LNCaP clone FGC (cell line): Measurements from ENCODE around the gene SLC38A4.
"Not testable (repeated sequence)": the region's sequence is repeated elsewhere in the genome, so short reads cannot be mapped to it uniquely, and the experiment has no call there.

Source experiments
- DNase-seq: peaks from one replicate; pipeline ENCODE4 v3.0.0-alpha.2; 2011; ENCODE audit warnings: low read depth
- H3K4me3 ChIP-seq: 2 replicates; pipeline ENCODE4 v1.5.1; 2011; ENCODE audit warnings: mild to moderate bottlenecking, low read depth, low read length, control low read depth
- TF ChIP-seq, protein P1 (sequence below): IDR thresholded peaks from 2 replicates; pipeline ENCODE4 v1.5.1; 2012; ENCODE audit warnings: mild to moderate bottlenecking; ENCODE audit not compliant: control insufficient read depth, insufficient read depth; ENCODE audit errors: extremely low read depth

Gene SLC38A4

DNA sequence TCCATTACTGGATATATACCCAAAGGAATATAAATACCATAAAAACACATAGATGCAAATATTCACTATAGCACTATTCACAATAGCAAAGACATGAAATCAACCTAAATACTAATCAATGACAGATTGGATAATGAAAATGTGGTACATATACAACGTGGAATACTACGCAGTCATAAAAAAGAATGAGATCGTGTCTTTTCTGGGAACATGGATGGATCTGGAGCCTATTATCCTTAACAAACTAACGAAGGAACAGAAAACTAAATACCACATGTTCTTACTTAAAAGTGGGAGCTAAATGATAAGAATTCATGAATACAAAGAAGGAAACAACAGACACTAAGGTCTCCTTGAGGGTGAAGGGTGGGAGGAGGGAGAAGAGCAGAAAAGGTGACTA, 76.5 kb downstream of the SLC38A4 start:
- DNase-seq, result no peak
- H3K4me3 ChIP-seq, result no peak overlapping the region
- TF ChIP-seq, protein P1, sequence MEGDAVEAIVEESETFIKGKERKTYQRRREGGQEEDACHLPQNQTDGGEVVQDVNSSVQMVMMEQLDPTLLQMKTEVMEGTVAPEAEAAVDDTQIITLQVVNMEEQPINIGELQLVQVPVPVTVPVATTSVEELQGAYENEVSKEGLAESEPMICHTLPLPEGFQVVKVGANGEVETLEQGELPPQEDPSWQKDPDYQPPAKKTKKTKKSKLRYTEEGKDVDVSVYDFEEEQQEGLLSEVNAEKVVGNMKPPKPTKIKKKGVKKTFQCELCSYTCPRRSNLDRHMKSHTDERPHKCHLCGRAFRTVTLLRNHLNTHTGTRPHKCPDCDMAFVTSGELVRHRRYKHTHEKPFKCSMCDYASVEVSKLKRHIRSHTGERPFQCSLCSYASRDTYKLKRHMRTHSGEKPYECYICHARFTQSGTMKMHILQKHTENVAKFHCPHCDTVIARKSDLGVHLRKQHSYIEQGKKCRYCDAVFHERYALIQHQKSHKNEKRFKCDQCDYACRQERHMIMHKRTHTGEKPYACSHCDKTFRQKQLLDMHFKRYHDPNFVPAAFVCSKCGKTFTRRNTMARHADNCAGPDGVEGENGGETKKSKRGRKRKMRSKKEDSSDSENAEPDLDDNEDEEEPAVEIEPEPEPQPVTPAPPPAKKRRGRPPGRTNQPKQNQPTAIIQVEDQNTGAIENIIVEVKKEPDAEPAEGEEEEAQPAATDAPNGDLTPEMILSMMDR, result no peak

DNA sequence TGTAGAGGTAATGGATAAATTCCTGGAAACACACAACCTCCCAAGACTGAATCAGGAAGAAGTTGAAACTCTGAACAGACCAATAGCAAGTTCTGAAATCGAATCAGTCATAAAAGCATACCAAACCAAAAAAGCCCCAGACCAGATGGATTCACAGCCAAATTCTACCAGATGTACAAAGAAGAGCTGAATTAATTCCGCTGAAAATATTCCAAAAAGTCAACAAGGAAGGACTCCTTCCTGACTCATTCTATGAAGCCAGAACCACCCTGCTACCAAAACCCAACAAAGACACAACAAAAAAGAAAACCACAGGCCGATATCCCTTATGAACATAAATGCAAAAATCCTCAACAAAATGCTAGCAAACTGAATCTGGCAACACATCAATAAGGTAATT, 81.5 kb downstream of the SLC38A4 start:
- TF ChIP-seq, protein P1, result no peak
- H3K4me3 ChIP-seq, result no peak overlapping the region
- no peak for DNase-seq

DNA sequence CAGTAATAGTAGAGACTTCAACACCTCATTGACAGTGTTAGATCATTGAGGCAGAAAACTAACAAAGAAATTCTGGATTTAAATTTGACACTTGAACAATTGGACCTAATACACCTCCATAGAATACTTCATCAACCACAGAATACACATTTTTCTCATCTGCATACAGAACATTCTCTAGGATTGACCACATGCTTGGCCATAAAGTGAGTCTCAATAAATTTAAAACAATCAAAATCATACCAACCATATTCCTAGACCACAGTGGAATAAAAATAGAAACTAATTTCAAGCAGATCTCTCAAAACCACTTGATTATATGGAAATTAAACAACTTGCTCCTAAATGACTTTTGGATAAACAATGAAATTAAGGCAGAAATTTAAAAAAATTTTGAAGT, 82.3 kb downstream of the SLC38A4 start:
- no peak for DNase-seq
- H3K4me3 ChIP-seq, result no peak overlapping the region
- TF ChIP-seq, protein P1, result no peak

DNA sequence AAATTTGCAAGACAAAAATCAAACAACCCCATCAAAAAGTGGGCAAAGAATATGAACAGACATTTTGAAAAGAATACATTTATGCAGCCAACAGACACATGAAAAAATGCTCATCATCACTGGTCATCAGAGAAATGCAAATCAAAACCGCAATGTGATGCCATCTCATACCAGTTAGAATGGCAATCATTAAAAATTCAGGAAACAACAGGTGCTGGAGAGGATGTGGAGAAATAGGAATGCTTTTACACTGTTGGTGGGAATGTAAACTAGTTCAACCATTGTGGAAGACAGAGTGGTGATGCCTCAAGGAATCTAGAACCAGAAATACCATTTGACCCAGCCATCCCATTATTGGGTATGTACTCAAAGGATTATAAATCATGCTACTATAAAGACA, 83.5 kb downstream of the SLC38A4 start:
- not testable (repeated sequence) for H3K4me3 ChIP-seq, DNase-seq

DNA sequence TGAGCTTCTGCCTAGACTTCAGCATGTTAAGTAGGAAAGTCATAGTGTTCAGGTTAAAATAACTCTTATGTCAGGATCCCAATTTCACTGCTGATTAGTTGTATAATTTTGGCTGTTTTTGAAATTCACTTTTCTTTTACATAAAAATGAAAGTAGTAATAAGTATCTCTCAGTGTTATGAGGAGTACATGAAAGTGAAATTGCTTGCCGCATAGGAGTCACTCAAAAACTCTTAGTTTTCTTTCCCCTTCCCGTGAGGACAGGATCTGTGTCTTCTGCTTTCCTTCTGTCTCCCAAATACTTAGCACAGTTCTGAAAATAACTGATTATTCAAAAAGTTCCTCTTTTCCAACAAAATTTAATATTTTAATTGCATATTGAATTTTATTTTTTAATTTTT, 100.5 kb downstream of the SLC38A4 start:
- TF ChIP-seq, protein P1, result no peak
- H3K4me3 ChIP-seq, result no peak overlapping the region
- DNase-seq, result no peak

DNA sequence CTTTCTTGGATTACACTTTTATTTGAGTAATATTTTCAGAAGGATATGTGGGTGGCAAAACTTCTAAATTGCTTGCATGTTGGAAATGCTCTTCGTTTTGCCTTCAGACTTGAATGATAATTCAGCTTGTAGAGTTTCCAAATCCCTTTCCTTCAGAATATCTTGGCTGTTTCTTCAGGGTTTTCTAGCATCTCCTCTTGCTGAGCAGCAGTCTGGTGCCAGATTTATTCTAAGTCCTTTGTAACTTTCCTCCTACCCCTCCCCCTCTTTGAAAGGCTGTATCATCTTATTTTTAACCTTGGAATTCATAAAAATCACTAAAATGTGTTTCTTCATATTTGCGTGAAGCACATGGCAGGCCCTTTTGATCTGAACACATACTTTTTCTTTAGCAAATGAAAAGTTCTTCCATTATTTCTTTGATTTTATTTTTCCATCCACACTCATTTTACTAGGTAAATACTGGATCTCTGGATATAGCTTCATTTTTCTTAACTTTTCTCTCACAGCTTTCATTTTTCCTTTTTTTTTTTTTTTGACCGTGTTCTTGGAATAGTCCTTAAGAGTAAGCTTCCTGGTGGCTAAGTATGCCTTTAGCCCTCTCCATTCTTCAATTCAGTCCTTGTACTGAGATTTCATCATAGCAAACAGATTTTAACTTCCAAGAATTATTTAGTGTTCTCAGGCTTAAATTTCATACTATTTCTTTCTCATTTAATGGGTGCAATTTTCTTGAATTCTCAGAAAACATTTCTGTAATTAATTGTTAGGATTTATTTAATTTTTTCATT, 102.0 kb downstream of the SLC38A4 start:
- DNase-seq, result no peak
- H3K4me3 ChIP-seq, result no peak overlapping the region
- TF ChIP-seq, protein P1, result no peak

DNA sequence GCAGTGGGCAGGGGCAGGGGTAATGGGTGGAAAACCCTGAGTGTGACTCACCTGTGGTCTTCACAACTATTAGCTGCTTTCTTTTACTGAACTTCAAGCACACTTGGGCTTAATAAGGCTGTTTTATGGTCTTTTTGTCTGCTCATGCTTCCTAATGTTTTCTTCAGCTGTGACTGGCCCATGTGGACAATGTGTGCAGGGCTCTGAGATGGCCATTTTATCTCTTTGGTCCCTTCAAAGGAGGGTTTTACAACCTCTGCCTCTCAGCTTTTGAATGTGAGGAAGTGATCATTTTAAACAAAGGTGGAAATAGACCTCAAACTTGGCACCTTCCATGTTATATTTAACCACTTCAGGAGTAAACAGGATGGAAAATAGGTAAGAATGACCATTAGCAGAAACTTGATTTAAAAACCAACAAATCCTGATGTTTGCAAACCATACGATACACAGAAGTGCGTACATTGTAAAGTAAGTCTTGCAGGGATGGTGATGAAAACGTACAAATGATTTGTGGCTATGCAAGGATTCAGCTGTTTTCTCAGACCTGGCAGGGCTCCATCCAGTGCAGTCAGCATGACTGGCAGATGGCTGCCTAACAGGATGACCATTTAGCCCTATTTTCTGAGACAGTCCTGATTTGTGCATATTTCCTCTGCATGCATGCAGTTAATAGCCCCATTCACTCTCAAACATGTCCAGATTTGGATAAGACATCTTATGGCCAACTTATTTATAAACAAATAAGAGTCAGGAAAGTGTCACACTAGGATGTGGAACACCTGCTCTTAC, 103.2 kb downstream of the SLC38A4 start:
- TF ChIP-seq, protein P1, result no peak
- no peak for DNase-seq
- H3K4me3 ChIP-seq, result no peak overlapping the region
